GM12878 (cell line): ENCODE measurements around the gene MACROD2. TPM values are rescaled to one million over a fixed set of nuclear protein-coding genes. Genes with fewer than 3 reads are reported as not detected.

Source experiments
- ATAC-seq: fragments of 200-7000 bp; cut with Tn5 transposase; 3 replicates; pipeline ENCODE4 v1.9.1; 2020; ENCODE audit warnings: mild to moderate bottlenecking, moderate library complexity
- BruUV-seq: library from RNA; stranded (reverse); fragments of 400-500 nt; replicated peaks from 2 replicates; lab custom pipeline; 2021; lab: Mats Ljungman, UMichigan
- CTCF ChIA-PET: fragments of 300-600 bp; sonication (Branson Sonifier 250); formaldehyde crosslinking; extraction: SDS; loops from one replicate; lab custom pipeline; 2021; ENCODE audit warnings: inconsistent platforms; lab: Yijun Ruan, JAX
- POLR2A ChIA-PET: fragments of 350-600 bp; formaldehyde crosslinking; extraction: SDS; loops from one replicate; lab custom pipeline; 2021; ENCODE audit warnings: inconsistent platforms; lab: Charles Lee
- RAD21 ChIA-PET: fragments of 300-600 bp; sonication (Branson Sonifier 250); formaldehyde crosslinking; loops from one replicate; lab custom pipeline; 2023; ENCODE audit warnings: antibody characterized with exemption; ENCODE audit not compliant: unreplicated experiment; lab: Charles Lee
- SMC1A ChIA-PET: fragments of 300-600 bp; sonication (Branson Sonifier 250); formaldehyde crosslinking; loops from one replicate; lab custom pipeline; 2023; ENCODE audit not compliant: unreplicated experiment, uncharacterized antibody; lab: Charles Lee
- DNase-seq: peaks from one replicate; pipeline ENCODE4 v3.0.0-alpha.2; 2011; ENCODE audit warnings: low read depth, low spot score
- FAIRE-seq: peaks from 3 replicates; lab custom pipeline; 2011; peaks lifted over from hg19 to GRCh38; lab: Jason Lieb, UNC
- H2AFZ ChIP-seq: 2 replicates; pipeline ENCODE4 v1.6.0; 2011; ENCODE audit warnings: low read depth, low read length, control low read depth; ENCODE audit not compliant: control insufficient read depth
- H3K27ac ChIP-seq: 2 replicates; pipeline ENCODE4 v1.5.1; 2011; ENCODE audit warnings: control low read depth; ENCODE audit not compliant: control insufficient read depth, insufficient read depth
- H3K27me3 ChIP-seq, 2 experiments: replicated peaks in 1 of 2; 2 replicates each; pipeline versions ENCODE4 v1.6.0 to v1.6.1; 2011; ENCODE audit warnings: low read length in 1 of 2; ENCODE audit not compliant: control insufficient read depth in 2 of 2, insufficient read depth in 2 of 2
- H3K36me3 ChIP-seq, 2 experiments: 2 replicates each; pipeline ENCODE4 v1.5.1; 2011; ENCODE audit warnings: low read length in 1 of 2; ENCODE audit not compliant: control insufficient read depth in 2 of 2, insufficient read depth in 2 of 2
- H3K4me1 ChIP-seq: 2 replicates; pipeline ENCODE4 v1.6.1; 2011; ENCODE audit warnings: mild to moderate bottlenecking, low read length, moderate library complexity, mixed read lengths; ENCODE audit not compliant: control insufficient read depth, insufficient read depth
- H3K4me2 ChIP-seq: 2 replicates; pipeline ENCODE4 v1.6.0; 2011; ENCODE audit warnings: control low read depth; ENCODE audit not compliant: control insufficient read depth, insufficient read depth
- H3K4me3 ChIP-seq: fragments of 200-600 bp; sonication (generic); 2 replicates; pipeline ENCODE4 v1.5.1; 2016
- H3K79me2 ChIP-seq: 2 replicates; pipeline ENCODE4 v1.6.0; 2011; ENCODE audit warnings: low read length; ENCODE audit not compliant: control insufficient read depth, insufficient read depth
- H3K9ac ChIP-seq: 2 replicates; pipeline ENCODE4 v1.8.0; 2011; ENCODE audit warnings: low read length, control low read depth, mixed read lengths; ENCODE audit not compliant: control insufficient read depth, insufficient read depth
- H3K9me3 ChIP-seq: replicated peaks from 3 replicates; pipeline ENCODE4 v1.5.1; 2011; ENCODE audit warnings: mild to moderate bottlenecking, low read length; ENCODE audit not compliant: control insufficient read depth, insufficient read depth
- H4K20me1 ChIP-seq: 2 replicates; pipeline ENCODE4 v1.6.0; 2011; ENCODE audit not compliant: control insufficient read depth, insufficient read depth
- BCL11A ChIP-seq: IDR thresholded peaks from 2 replicates; pipeline ENCODE4 v1.6.1; 2011; ENCODE audit warnings: low read depth, low read length
- BCL3 ChIP-seq: IDR thresholded peaks from 2 replicates; pipeline ENCODE4 v1.6.1; 2011; ENCODE audit warnings: borderline replicate concordance, low read depth, mild to moderate bottlenecking, moderate library complexity, low read length; ENCODE audit not compliant: insufficient read depth, poor library complexity, severe bottlenecking
- CBX5 ChIP-seq: sonication (generic); IDR thresholded peaks from 2 replicates; pipeline ENCODE4 v1.6.1; 2016; ENCODE audit warnings: low read depth, moderate library complexity, mild to moderate bottlenecking, inconsistent platforms
- CREM ChIP-seq: IDR thresholded peaks from 2 replicates; pipeline ENCODE4 v1.6.1; 2014; ENCODE audit warnings: antibody characterized with exemption, low read depth
- MYC ChIP-seq: IDR thresholded peaks from 2 replicates; pipeline ENCODE4 v1.6.1; 2011; ENCODE audit warnings: mild to moderate bottlenecking, low read length, moderate library complexity, inconsistent platforms; ENCODE audit not compliant: insufficient read depth, insufficient replicate concordance, insufficient read length, severe bottlenecking
- NFIC ChIP-seq: IDR thresholded peaks from 2 replicates; pipeline ENCODE4 v1.6.1; 2012; ENCODE audit warnings: low read depth, mild to moderate bottlenecking, inconsistent platforms, low read length, moderate library complexity
- POLR2AphosphoS2 ChIP-seq: IDR thresholded peaks from 2 replicates; pipeline ENCODE4 v1.6.1; 2011; ENCODE audit warnings: low read depth, mild to moderate bottlenecking, low read length, improper control_type of control experiment, moderate library complexity
- RUNX3 ChIP-seq: IDR thresholded peaks from 2 replicates; pipeline ENCODE4 v1.6.1; 2012; ENCODE audit warnings: low read length, inconsistent platforms
- STAT1 ChIP-seq: fragments of 450-650 bp; conservative IDR thresholded peaks from 2 replicates; pipeline ENCODE4 v1.6.1; 2014; ENCODE audit warnings: antibody characterized with exemption, mild to moderate bottlenecking
- ZNF384 ChIP-seq: IDR thresholded peaks from 2 replicates; pipeline ENCODE4 v1.6.1; 2012; ENCODE audit warnings: low read depth, mild to moderate bottlenecking, low read length, improper control_type of control experiment, borderline replicate concordance
- WGBS: methylation state at CpG from one replicate; pipeline ENCODE4 v1.1.6; 2016; ENCODE audit warnings: low lambda C conversion rate; ENCODE audit not compliant: insufficient replicate concordance, insufficient coverage; ENCODE audit errors: missing lambda C conversion rate; 5-methylcytosine and 5-hydroxymethylcytosine counted together
- in situ Hi-C: fragments of 300-500 bp; cut with MboI; formaldehyde crosslinking; loops from 9 replicates; pipeline ENCODE4 v1.14.3; 2018; ENCODE audit warnings: mixed read lengths
- intact Hi-C: fragments of 100-400 bp; cut with micrococcal nuclease; formaldehyde crosslinking; loops from one replicate; pipeline ENCODE4 v1.14.2; 2022; ENCODE audit not compliant: unreplicated experiment
- polyA plus RNA-seq, 11 experiments: library from polyadenylated mRNA; depleted of rRNA in 4 of 11; unstranded in 6 of 11; stranded (reverse) in 5 of 11; fragments of >200 nt; fragmentation: Nextera tagmentation in 4 of 11; fragmentation: Illumina TruSeq in 1 of 11; extraction: Ambion mirVana in 4 of 11; extraction: Trizol in 1 of 11; gene quantifications; 1 replicate in 1 of 11; 2 replicates in 10 of 11; pipeline versions ENCODE4 v1.2.1 to v1.2.3, GENCODE V29; 2011 to 2016; ENCODE audit warnings: inconsistent platforms in 2 of 11, missing spikeins in 2 of 11, low read depth in 1 of 11
- total RNA-seq, 4 experiments: library from RNA; depleted of rRNA in 3 of 4; stranded (reverse); fragments of >200 nt in 3 of 4; fragmentation: Illumina TruSeq in 1 of 4; extraction: Trizol in 1 of 4; gene quantifications; 2 replicates each; pipeline versions ENCODE4 v1.2.1 to v1.2.3, GENCODE V29; 2013 to 2021
- TF ChIP-seq, protein P1 (sequence below): fragments of 450-650 bp; IDR thresholded peaks from 2 replicates; pipeline ENCODE4 v1.6.1; 2017; ENCODE audit warnings: mild to moderate bottlenecking

MACROD2 gene
- total and polyA plus RNA-seq, 10 of the 15 experiments (the other 5 are each of a cell fraction or from before 2014, with no cell fraction given), result 1.1 to 21.5 (median 2.2) TPM

DNA sequence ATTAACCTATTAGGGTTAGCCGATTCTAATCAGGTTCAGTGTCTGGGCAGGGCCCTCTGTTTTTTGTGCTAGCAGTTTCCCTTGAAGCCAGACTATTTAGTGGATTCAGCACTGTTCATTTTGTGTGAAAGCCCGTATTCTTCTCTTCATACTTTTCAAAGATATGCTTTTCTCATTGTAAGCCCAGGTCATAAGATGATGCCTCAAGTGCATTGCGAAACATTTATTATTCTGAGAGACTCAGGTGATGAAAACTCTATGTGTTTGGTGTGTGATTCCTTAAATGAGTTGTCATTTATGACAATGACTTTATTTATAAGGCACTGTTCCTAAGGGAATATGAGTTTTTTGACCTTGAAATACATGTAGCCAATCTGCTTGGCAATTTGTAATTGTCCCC, 1193.1 kb downstream of the MACROD2 start:
- no peak overlapping the region for H3K4me3 ChIP-seq
- TF ChIP-seq MYC, result no peak
- TF ChIP-seq, protein P1, sequence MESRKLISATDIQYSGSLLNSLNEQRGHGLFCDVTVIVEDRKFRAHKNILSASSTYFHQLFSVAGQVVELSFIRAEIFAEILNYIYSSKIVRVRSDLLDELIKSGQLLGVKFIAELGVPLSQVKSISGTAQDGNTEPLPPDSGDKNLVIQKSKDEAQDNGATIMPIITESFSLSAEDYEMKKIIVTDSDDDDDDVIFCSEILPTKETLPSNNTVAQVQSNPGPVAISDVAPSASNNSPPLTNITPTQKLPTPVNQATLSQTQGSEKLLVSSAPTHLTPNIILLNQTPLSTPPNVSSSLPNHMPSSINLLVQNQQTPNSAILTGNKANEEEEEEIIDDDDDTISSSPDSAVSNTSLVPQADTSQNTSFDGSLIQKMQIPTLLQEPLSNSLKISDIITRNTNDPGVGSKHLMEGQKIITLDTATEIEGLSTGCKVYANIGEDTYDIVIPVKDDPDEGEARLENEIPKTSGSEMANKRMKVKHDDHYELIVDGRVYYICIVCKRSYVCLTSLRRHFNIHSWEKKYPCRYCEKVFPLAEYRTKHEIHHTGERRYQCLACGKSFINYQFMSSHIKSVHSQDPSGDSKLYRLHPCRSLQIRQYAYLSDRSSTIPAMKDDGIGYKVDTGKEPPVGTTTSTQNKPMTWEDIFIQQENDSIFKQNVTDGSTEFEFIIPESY, result no peak
- TF ChIP-seq CREM, result no peak
- no peak for TF ChIP-seq ZNF384
- no peak for TF ChIP-seq NFIC
- no peak for TF ChIP-seq CBX5
- no peak for TF ChIP-seq BCL11A
- no peak for TF ChIP-seq STAT1
- TF ChIP-seq POLR2AphosphoS2, result no peak
- TF ChIP-seq RUNX3, result no peak
- TF ChIP-seq BCL3, result no peak
- H3K4me1 ChIP-seq, result no peaks in the 10 kb centered on the region
- intact Hi-C loops (no loop called here), in situ Hi-C loops (no loop called here)
- H3K4me2 ChIP-seq, result no peak overlapping the region
- H3K9ac ChIP-seq, result no peak overlapping the region
- DNase-seq (no peak), FAIRE-seq (no peak), ATAC-seq (no peak)
- H2AFZ ChIP-seq, result no peak overlapping the region
- no peaks in the 10 kb centered on the region for H3K27me3 ChIP-seq
- no peaks in the 10 kb centered on the region for H3K79me2 ChIP-seq
- no peaks in the 10 kb centered on the region for H4K20me1 ChIP-seq
- RAD21 ChIA-PET, result no interaction called here
- CTCF ChIA-PET, result interaction anchor here (0.6 kb wide), 1 partner anchor 8 kb away, joined by 4 read pairs; no protein-coding TSS in a partner anchor
- no peak overlapping the region for H3K27ac ChIP-seq
- H3K36me3 ChIP-seq, result no peaks in the 10 kb centered on the region
- no TSS peak for BruUV-seq
- no peaks in the 10 kb centered on the region for H3K9me3 ChIP-seq
- WGBS, result 38% methylated on average over 3 of the region's 3 CpGs
- POLR2A ChIA-PET, result no interaction called here
- SMC1A ChIA-PET, result no interaction called here
